Right ventricle myocardium inferior (tissue), 1 donor: ENCODE results near the gene FBXL7. TPM values are rescaled to one million over a fixed set of nuclear protein-coding genes. Genes with fewer than 3 reads are reported as not detected.

Experiments used
- ATAC-seq: fragments of 200-7000 bp; cut with Tn5 transposase; one replicate; pipeline ENCODE4 v1.9.1; 2020; ENCODE audit warnings: mild to moderate bottlenecking, moderate library complexity
- DNase-seq: peaks from one replicate; pipeline ENCODE4 v3.0.0; 2021; ENCODE audit errors: missing footprints
- intact Hi-C: fragments of 100-400 bp; cut with DNase I; formaldehyde crosslinking; loops from one replicate; pipeline ENCODE4 v1.11.0; 2022
- total RNA-seq: library from RNA; stranded (reverse); fragmentation: NEBNext Ultra II Directional; extraction: Animal tissue kit (Norgen Biotek cat#: 25700); gene quantifications from one replicate; pipeline ENCODE4 v1.2.1, GENCODE V29; 2021
- donor health status: DM: no; HTN: yes; CAD: no; lungs with severe emphysema.

FBXL7 gene
- total RNA-seq, 1 donor from 2014 or later, result 17.8 TPM

DNA sequence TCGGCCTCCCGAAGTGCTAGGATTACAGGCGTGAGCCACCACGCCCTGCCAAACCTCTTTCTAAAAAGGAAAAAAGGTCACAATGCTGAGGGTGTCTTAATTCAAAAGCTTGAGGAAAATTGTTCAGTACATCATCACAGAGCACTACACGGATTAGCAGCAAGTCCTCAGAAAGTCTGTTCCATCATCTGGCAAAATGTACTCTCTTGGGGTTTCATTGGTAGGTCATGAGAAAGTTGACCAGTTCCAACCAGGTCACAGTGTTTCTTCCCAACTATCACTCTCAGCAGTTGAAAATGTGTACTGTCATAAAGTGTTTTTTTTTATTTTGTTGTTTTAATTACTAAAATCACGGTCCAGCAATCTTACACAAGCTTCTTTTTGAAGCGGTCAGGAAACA lies 299.6 kb downstream of the FBXL7 start:
- intact Hi-C loops, result loop anchor here (10.0 kb wide), 1 partner anchor 295 kb away; the partner anchor contains the start of gene FBXL7
- DNase-seq (no peak), ATAC-seq (peak; percentile 77)

DNA sequence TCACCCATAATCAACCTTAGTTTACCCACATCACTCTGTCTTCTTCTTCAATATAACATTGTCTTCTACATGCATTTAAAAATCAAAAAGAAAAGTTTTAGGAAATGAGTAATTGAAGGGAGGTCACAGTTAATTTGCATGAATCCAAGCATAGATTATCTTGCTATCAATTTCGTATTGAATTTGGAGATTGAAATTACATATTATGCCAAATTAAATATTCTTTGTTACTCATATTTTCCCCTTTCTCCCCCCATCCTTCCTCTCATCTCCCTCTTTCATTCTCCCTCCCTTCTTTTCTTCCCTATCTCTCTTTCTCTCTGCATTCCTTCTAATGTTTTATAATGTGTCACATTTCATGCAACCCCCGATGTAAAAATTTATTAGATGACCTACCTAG lies 303.3 kb downstream of the FBXL7 start:
- ATAC-seq (no peak), DNase-seq (no peak)
- intact Hi-C loops, result no loop called here

DNA sequence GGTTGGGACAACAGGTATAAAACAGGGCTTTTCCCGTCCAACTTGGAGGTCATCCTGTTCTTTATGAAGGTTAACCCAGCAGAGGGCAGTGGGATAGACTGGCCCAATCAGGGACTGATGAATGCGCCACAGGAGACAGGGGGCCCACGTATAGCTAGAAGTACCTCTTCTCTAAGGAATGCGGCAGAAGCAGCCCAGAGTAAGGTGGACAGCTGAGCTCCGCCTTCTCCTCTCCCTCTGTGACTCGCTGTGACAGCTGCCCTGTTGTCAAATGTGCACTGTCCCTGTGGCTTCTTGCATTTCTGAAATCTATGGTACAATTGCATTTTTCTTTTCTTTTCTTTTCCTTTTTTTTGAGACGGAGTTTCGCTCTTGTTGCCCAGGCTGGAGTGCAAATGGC lies 306.6 kb downstream of the FBXL7 start:
- no peak for ATAC-seq
- intact Hi-C loops, result no loop called here
- DNase-seq, result no peak

DNA sequence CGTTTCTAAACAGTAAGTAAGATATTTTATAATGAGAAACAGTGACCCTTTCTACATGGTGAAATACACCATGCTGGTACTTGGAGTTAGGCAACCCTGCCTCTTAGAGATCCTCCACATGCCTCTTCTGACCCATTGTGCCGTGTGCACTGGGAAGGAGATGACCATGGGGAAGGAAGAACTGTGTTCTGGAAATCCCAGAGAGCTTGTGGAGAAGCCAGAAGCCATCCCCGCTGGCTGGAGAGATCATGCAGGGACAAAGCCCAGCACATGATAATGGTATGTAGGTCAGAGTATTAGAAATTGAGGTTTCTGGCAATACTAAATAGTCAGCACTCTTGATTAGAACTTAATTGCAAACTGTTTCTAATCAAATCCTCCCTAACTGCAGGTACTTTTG lies 307.3 kb downstream of the FBXL7 start:
- no peak for DNase-seq
- ATAC-seq, result peak; percentile 67
- intact Hi-C loops, result no loop called here

DNA sequence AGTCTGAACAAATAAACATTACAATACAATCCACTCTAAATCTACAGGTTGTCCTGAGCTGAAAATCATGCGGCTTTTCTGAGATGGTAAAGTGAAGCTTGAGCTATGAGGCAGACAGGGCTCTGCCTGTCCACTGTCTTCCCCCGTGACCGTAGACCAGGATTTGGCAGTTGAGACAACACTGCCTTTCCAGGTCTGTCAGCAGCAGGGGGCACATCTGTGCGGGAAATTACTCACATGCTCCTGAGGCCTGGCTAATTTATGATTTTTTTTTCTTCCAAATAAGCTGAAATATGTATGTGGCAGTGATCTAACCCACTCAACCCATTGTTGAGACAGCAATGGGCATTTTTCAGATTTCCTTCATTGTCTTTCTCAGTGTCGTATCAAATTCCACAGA lies 307.9 kb downstream of the FBXL7 start:
- ATAC-seq (peak; percentile 90), DNase-seq (no peak)
- intact Hi-C loops, result no loop called here

DNA sequence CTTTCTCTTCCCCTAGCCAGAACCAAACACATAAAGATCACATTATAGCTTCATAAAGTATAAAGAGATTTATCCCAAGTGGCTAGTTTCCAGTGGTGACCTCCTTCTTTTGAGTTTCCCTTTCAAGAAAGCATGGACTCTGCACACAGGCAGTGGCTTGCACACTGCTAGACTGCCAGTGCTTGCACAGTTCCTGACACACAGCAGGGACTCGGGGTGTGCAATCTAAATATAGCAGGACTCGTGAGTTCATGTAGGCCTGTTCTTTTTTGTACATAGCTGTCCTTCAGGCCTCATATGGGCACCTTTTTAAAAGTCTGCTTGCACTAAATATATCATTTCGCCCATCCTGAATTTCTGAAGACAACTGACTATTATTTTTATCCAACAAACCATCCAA lies 308.6 kb downstream of the FBXL7 start:
- ATAC-seq (peak; percentile 59), DNase-seq (no peak)
- intact Hi-C loops, result no loop called here

DNA sequence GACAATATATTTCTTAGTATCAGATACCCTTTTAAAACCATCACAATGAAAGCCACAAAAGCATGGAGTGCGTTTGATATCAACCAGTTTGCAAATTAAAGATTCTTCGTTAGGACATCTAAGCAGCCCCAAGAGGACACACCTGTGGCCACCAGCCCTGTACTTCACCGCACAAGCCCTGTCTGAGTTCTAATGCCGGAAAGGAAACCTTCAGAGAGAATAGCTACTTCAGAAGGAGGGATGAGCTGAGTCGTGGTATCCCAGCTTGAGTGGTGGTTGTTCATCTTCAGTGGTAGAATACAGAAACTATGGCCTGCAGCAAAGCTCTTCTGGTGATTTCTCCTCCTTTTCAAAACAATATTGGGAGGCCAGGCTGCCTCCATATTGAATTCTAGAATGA lies 319.6 kb downstream of the FBXL7 start:
- intact Hi-C loops, result loop anchor here (5.0 to 10.0 kb wide), 5 partner anchors 317 to 715 kb away; partner anchors contain the start of gene FBXL7
- DNase-seq (no peak), ATAC-seq (no peak)

DNA sequence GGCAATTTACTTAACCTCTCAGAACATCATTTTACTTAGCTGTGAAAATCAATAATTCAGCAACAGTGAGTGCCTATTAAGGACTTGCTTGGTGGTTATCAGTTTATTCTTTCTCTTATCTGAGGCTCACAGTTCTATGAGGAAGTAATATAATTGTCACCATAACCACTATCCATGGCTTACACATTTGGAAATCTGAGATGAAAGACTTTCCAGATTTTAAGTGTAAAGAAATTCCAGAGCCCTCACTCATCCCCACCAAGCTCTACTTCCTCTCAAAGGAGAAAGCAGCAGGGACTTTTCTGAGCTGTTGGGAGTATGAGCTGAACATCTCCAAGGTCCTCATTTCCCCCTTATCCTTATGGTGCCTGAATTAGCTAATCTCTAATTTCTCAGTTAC lies 321.5 kb downstream of the FBXL7 start:
- intact Hi-C loops, result loop anchor here (5.0 to 10.0 kb wide), 5 partner anchors 319 to 717 kb away; partner anchors contain the start of gene FBXL7
- DNase-seq, result no peak
- no peak for ATAC-seq

DNA sequence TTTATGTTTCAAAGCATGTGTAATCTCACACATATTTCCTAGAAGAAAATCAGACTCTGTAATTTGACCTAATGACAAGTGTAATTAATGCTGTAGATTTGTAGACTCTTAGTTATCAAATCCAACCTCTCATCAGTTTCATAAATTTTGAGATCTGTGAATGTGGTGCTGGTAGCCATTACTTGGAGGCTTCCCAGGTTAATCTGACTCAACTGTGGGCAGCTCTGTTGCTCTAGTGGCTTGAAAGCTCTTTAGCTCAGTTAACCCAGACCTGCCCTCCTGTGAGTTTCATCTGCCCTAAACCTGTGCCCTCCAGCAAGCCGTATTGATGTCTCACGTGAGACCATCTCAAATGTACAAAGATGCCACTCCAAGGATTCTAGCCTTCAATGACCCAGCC lies 323.4 kb downstream of the FBXL7 start:
- ATAC-seq (no peak), DNase-seq (no peak)

DNA sequence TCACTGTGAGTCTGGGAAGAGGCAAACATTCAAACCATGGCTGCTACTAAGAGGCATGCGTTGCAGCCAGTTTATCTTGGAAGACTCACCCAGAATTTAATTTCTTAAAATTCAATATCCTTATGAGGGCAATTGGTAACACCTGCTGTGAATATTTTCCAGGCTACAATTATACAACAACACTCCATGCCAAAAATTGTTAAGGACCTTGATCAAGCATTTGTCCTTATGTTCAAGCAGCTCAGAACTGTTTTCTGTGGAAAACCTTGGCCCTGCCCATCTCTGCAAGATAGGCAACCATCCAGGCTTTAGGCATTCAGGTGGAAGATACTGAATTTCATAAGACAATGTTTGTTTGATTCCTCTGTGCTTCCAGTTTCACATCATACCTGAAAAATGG lies 327.8 kb downstream of the FBXL7 start:
- ATAC-seq (no peak), DNase-seq (no peak)
- intact Hi-C loops, result loop anchor here (10.0 kb wide), 3 partner anchors 453 to 723 kb away; no protein-coding TSS in a partner anchor

More for the DNA sequence above, 323.4 kb downstream of the FBXL7 start:
- intact Hi-C loops, result loop anchor here (5.0 to 10.0 kb wide), 5 partner anchors 321 to 719 kb away; partner anchors contain the start of gene FBXL7

DNA sequence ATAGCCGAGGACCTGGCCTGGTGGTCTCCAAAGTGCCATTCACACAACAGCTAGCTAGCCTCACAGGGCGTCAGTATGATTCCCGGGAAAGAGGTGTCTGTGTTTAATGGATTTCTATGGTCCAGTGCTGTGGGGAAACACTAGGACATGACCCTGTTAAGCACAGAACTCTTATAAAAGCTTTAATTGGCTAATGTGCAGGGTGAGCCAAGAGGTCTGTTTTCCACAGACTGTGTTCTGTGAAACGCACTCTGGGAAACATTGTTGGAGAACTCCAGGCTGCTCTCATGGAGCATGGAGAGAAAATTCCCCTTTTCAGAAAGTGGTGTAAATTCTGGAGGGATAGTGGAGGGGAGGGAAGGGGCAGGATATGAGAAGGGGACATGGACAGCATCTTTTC lies 331.4 kb downstream of the FBXL7 start:
- intact Hi-C loops, result loop anchor here (10.0 kb wide), 2 partner anchors 163 to 313 kb away; no protein-coding TSS in a partner anchor
- DNase-seq, result no peak

DNA sequence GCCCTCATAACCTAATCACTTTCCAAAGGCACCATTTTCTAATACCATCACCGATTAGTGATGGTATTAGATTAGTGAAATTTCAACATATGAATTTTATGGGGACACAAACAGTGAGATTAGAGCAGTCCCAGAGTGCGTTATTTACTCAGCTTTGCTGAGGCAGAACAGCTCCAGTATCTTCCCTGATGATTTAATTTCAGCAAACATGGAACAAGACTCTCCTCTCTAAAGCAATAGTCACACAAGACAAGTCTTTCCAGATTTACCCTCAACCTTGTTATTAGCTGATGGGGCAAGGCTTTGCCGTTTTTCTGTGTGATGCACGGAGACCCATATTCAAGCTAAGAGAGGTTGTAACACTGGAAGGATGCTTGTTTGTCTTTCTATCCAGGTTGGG lies 333.4 kb downstream of the FBXL7 start:
- ATAC-seq, result no peak
- no peak for DNase-seq
- intact Hi-C loops, result loop anchor here (10.0 kb wide), 2 partner anchors 161 to 311 kb away; no protein-coding TSS in a partner anchor

More for the DNA sequence above, 331.4 kb downstream of the FBXL7 start:
- ATAC-seq, result peak; percentile 67

DNA sequence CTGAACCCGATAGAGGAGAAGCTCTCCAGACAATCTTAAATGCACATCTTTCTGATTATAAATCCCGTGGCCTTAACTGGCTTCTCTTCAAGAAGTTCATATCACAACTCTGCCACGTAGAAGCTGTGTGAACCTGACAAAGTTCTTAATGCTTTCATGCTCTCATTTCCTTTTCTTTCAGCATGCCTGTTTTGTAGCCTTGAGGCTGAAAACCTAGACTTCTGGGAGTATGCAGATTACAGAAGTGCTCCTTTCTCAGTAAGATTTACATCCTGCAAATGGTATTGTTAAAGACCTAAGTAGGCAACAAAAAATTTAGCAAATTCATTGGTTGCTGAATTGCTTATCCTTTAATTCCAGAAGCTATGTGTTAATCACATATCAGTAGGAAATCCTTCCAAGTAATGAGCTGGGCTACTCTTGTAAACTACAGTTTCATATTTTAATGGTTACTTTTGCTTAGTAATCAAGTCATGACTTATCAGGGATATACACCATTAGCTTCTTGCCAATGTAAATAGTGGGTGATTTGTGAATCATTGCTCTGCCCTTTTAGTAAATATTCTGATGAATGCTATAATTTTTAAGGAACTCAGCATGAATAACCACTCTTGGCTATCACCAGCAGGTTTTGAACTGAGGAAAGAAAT lies 334.7 kb downstream of the FBXL7 start:
- intact Hi-C loops, result loop anchor here (10.0 kb wide), 2 partner anchors 160 to 310 kb away; no protein-coding TSS in a partner anchor
- no peak for ATAC-seq

DNA sequence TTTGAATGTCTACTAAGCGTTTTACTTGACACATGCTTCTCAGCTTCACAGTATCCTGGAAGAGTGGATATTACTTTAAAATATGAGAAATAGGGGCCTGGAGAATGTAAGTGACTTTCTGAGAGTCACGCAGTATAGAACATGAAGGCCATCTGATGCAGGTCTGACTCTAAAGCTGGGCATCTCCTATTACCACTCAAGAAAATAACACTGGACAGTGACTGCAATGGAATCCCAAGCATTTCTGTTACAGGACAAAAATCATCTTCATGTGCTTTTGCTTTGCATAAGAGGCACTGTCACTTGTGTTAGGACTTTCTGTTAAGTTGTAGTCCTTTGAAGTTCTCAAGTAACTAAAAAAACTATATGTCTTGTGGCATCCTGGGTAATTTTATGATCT lies 335.5 kb downstream of the FBXL7 start:
- DNase-seq, result no peak
- intact Hi-C loops, result loop anchor here (10.0 kb wide), 2 partner anchors 159 to 309 kb away; no protein-coding TSS in a partner anchor
- no peak for ATAC-seq

More for the DNA sequence above, 334.7 kb downstream of the FBXL7 start:
- no peak for DNase-seq

DNA sequence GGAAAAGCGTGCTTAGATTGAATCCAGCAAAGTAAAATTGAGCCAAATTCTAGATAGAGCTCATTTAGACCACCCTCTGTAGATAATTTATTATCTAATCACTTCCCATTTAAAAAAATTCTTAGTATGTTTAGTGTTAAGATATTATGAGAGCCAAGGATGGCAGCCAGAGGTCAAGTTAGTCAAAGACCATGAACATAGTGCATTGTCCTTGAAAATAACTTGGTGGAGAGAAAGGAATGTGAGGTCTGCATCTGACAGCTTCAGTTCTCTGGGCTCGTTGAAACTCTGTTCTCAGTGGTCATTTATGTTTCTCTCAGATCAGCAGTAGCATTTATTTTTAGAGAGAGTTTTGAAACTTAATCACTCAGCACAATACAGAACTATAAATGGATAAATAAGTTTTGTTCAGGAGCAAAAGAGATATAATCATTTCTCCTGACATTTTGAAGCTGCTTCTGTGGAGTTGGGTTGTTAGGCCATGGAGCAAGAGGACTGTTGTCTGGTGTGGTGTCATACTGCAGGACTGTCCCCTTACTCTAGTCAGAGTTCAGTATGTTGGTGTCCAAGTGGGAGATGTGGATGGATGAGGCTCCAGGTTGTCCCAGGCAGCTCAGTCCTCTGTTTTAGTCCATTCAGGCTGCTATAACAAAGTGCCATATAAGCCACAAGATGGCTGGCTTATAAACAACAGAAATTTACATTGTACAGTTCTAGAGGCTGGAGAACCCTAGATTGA lies 337.7 kb downstream of the FBXL7 start:
- peak; percentile 58 for ATAC-seq
- no peak for DNase-seq
- intact Hi-C loops, result loop anchor here (10.0 kb wide), 2 partner anchors 157 to 307 kb away; no protein-coding TSS in a partner anchor

DNA sequence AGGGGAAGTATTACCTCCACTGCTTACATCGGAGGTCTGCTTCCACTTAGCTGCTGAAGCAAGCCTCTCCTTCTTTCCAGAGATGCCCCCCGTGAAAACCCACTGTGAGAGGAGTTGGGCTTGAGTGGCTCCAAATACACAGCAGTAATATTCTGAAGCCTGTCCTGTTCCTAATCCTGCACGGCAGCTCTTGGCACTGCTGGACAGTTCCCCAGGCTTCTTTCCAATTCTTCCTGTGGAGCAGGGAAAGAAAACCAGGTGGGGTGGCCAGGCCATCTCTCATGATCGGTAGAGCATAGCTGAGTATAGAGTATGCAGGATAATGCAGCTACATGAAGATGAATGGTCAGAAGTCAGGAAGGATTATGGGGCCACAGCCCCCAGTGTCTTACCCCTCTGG lies 344.3 kb downstream of the FBXL7 start:
- DNase-seq (no peak), ATAC-seq (peak; percentile 44)
- intact Hi-C loops, result no loop called here

DNA sequence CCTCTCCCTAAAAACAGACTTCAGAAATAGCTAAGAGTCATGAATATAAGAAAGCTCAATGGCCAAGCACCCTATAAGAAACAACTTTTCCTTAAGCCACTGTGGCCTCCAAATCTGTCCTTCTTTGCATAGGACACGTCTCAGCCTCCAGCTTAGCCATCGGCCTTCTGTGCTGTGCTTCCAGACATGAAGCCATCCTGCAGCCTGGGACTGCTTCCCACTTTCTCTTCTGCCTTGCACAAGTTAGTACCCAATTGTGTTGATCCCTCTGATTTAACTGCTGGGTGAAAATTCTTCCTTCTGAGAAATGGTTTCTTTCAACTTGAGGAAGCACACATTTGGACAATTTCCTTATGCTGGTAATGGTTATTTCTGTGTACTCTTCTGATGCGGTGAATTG lies 344.9 kb downstream of the FBXL7 start:
- ATAC-seq, result no peak
- intact Hi-C loops, result no loop called here
- no peak for DNase-seq

DNA sequence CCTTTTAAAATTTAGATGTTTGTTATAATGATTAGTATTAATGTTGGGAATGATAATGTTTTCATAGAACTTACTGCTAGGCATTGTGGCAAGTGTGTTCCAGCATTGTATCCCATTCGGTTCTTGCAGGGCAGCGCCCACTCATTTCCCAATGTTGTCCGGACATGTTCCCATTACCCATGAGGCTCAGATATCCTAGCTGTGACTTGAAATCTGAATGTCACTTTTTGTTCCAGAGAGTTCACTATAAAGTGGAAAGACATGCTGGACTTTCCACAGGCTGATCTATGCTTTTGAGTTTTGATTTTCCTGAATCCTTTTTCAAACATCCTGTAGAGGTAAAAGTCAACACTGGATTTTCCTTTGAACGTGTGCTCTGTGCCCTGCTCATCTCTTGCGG lies 350.6 kb downstream of the FBXL7 start:
- ATAC-seq (no peak), DNase-seq (no peak)

DNA sequence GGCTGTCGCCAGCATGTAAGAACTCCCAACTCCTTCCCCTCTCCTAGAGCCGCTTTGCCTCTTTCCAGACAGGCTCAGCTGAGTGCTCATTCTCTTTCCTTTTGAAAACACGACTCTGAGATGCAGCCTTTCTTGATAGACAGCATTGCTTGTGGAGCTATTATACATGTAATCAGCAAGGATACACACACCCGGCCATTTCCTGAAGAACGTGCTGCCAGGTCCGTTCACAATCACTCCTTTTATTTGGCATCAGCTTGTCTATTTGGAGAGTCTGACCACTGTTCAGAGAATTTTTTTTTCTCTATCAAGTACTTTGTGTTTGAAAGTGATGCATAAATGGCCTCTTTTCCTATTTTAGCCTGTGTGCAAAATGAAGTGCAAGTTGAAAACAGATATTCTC lies 351.0 kb downstream of the FBXL7 start:
- DNase-seq, result no peak
- intact Hi-C loops, result no loop called here
- peak; percentile 45 for ATAC-seq

More for the DNA sequence above, 350.6 kb downstream of the FBXL7 start:
- intact Hi-C loops, result no loop called here

DNA sequence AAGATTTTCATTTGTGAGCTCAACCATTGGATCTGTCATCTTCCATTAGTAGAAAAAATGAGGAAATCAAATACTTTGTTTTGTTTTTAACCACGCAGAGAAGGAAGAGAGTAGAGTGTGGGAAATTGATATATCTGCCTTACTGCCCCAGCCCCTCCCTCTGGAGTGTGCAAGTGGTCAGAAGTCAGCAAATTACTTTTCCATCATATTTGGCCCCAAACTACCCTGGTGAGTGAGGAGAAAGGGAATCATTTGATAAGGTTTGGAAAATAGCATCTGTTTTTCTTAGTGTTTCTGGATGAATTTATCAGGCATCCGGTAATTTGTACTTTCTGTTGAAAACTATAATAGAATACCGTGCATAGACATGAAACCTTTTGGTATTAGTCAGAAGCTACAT lies 352.2 kb downstream of the FBXL7 start:
- DNase-seq (no peak), ATAC-seq (no peak)
- intact Hi-C loops, result no loop called here
